ENCODE data around the gene USP30. TPM values are rescaled to one million over a fixed set of nuclear protein-coding genes. Genes with fewer than 3 reads are reported as not detected.

USP30 gene
- total RNA-seq, 1 experiment from 2014 or later, result 6.9 TPM

DNA sequence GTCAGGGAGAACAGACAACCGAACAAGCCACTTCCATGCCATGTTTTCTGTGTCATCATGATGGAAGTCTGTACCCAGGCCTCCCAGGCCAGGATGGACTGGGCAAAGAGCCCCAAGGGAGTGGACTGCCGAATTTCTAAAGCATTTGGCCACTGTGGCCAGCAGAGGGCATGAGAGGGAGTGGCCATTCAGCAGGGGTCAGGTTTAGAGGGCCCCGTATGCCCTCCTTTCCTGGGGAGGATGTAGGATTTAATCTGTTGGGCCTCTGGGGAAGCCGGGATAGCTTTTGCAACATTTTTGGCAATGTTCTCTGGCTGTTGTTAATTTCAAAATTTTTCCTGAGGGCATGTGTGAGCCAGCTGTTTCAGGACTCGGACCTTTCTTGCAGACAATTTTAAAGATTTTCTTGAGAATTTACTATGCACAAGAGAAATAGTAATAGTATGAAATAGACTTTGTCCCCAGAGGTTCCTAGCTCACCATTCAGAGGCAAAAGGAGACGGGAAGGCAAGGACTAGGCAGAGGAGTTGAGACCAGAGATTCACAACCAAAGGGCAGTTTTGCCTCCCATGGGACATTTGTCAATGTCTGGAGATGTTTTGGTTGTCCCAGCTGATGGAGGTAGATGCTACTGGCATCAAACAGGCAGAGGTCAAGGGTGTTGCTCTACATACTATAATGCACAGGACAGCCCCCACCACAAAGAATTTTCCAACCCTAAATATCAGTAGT is 82.0 kb downstream of the USP30 start:
- peaks cover 16% of the 10 kb centered on the region for H3K9me3 Mint-ChIP-seq
- DNase-seq (ENCODE audit: low spot score), result peak; percentile 75
- ChIA-PET POLR2A (interaction anchor here (0.8 kb wide), 1 partner anchor 21 kb away, joined by 3 read pairs; no protein-coding TSS in a partner anchor), CTCF (interaction anchor here (0.7 to 2.4 kb wide), 13 partner anchors 10 to 294 kb away, joined by 3 to 10 read pairs (median 4); partner anchors contain the start of gene ACACB)
- H3K27ac Mint-ChIP-seq, result no peak overlapping the region
- TF ChIP-seq RELA (CRISPR knock-in tag; IDR thresholded peaks at IDR 0.05; ENCODE audit: borderline replicate concordance), result no peak
- no peak for TF ChIP-seq ZNF317 (CRISPR knock-in tag; IDR thresholded peaks at IDR 0.05; ENCODE audit: borderline replicate concordance, low read depth)
- no peak for TF ChIP-seq PRRX2 (CRISPR knock-in tag; IDR thresholded peaks at IDR 0.05)
- TF ChIP-seq, protein P1, sequence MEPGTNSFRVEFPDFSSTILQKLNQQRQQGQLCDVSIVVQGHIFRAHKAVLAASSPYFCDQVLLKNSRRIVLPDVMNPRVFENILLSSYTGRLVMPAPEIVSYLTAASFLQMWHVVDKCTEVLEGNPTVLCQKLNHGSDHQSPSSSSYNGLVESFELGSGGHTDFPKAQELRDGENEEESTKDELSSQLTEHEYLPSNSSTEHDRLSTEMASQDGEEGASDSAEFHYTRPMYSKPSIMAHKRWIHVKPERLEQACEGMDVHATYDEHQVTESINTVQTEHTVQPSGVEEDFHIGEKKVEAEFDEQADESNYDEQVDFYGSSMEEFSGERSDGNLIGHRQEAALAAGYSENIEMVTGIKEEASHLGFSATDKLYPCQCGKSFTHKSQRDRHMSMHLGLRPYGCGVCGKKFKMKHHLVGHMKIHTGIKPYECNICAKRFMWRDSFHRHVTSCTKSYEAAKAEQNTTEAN (CRISPR knock-in tag; IDR thresholded peaks at IDR 0.05), result no peak
- TF ChIP-seq, protein P2, sequence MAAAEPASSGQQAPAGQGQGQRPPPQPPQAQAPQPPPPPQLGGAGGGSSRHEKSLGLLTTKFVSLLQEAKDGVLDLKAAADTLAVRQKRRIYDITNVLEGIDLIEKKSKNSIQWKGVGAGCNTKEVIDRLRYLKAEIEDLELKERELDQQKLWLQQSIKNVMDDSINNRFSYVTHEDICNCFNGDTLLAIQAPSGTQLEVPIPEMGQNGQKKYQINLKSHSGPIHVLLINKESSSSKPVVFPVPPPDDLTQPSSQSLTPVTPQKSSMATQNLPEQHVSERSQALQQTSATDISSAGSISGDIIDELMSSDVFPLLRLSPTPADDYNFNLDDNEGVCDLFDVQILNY (CRISPR knock-in tag; IDR thresholded peaks at IDR 0.05), result no peak
- no peak for TF ChIP-seq ATF1 (CRISPR knock-in tag; IDR thresholded peaks at IDR 0.05)
- TF ChIP-seq FOXP1 (CRISPR knock-in tag; IDR thresholded peaks at IDR 0.05; ENCODE audit: borderline replicate concordance), result no peak
- TF ChIP-seq, protein P3, sequence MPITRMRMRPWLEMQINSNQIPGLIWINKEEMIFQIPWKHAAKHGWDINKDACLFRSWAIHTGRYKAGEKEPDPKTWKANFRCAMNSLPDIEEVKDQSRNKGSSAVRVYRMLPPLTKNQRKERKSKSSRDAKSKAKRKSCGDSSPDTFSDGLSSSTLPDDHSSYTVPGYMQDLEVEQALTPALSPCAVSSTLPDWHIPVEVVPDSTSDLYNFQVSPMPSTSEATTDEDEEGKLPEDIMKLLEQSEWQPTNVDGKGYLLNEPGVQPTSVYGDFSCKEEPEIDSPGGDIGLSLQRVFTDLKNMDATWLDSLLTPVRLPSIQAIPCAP (CRISPR knock-in tag; IDR thresholded peaks at IDR 0.05), result no peak
- no peak for TF ChIP-seq ZNF263 (CRISPR knock-in tag; IDR thresholded peaks at IDR 0.05; ENCODE audit: low read depth)
- TF ChIP-seq CBFB (CRISPR knock-in tag; IDR thresholded peaks at IDR 0.05; ENCODE audit: low read depth), result no peak
- TF ChIP-seq NR1H2 (CRISPR knock-in tag; IDR thresholded peaks at IDR 0.05), result no peak
- TF ChIP-seq ZNF232 (CRISPR knock-in tag; IDR thresholded peaks at IDR 0.05), result no peak
- no peak for TF ChIP-seq ZNF423 (CRISPR knock-in tag; IDR thresholded peaks at IDR 0.05)
- TF ChIP-seq SMAD4 (CRISPR knock-in tag; IDR thresholded peaks at IDR 0.05), result no peak
- no peak for TF ChIP-seq IRF2 (CRISPR knock-in tag; IDR thresholded peaks at IDR 0.05; ENCODE audit: borderline replicate concordance, low read depth)
- no peak for TF ChIP-seq SOX15 (CRISPR knock-in tag; IDR thresholded peaks at IDR 0.05)
- no peak for TF ChIP-seq TEAD1 (CRISPR knock-in tag; IDR thresholded peaks at IDR 0.05)
- no peak for TF ChIP-seq RORB (CRISPR knock-in tag; IDR thresholded peaks at IDR 0.05)
- TF ChIP-seq, protein P4, sequence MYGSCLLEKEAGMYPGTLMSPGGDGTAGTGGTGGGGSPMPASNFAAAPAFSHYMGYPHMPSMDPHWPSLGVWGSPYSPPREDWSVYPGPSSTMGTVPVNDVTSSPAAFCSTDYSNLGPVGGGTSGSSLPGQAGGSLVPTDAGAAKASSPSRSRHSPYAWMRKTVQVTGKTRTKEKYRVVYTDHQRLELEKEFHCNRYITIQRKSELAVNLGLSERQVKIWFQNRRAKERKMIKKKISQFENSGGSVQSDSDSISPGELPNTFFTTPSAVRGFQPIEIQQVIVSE (CRISPR knock-in tag; IDR thresholded peaks at IDR 0.05; ENCODE audit: borderline replicate concordance), result no peak
- peak; percentile 93 for ATAC-seq
- H3K36me3 Mint-ChIP-seq, result no peaks in the 10 kb centered on the region
- no peak overlapping the region for H3K4me3 Mint-ChIP-seq
- H3K4me1 Mint-ChIP-seq, result peaks cover 2% of the 10 kb centered on the region; the same call in 1 of the 2 replicates
- H3K27me3 Mint-ChIP-seq (ENCODE audit: low read depth), result no peaks in the 10 kb centered on the region; the same call in 1 of the 2 replicates

DNA sequence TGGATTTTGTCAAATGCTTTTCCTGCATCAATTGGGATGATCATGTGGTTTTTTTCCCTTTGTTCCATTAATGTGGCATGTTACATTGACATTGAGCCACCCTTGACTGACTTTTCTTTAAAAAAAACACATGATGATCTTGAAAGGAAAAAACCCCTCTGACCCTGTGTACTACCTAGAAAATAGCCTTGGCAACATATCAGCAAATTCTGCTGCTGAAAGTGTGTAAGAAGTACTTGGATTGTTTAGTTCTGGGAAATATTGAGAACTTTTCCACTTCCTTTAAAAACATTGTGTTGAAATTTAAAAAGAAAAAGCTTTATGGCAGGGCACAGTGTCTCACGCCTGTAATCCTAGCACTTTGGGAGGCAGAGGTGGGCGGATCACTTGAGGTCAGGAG is 84.7 kb downstream of the USP30 start:
- POLR2A ChIA-PET, result no interaction called here
- Mint-ChIP-seq H3K9me3 (peaks cover 16% of the 10 kb centered on the region), H3K27me3 (ENCODE audit: low read depth) (no peaks in the 10 kb centered on the region; the same call in 1 of the 2 replicates), H3K36me3 (no peaks in the 10 kb centered on the region), H3K4me3 (no peak overlapping the region), H3K27ac (no peak overlapping the region), H3K4me1 (no peaks in the 10 kb centered on the region)
- ATAC-seq, result no peak
- CTCF ChIA-PET, result interaction anchor here (3.4 kb wide), 1 partner anchor 25 kb away, joined by 13 read pairs; no protein-coding TSS in a partner anchor
- no peak for DNase-seq (ENCODE audit: low spot score)
- TF ChIP-seq JUN (CRISPR knock-in tag; IDR thresholded peaks at IDR 0.05), result no peak
- no peak for TF ChIP-seq SOX15 (CRISPR knock-in tag; IDR thresholded peaks at IDR 0.05)
- TF ChIP-seq, protein P5, sequence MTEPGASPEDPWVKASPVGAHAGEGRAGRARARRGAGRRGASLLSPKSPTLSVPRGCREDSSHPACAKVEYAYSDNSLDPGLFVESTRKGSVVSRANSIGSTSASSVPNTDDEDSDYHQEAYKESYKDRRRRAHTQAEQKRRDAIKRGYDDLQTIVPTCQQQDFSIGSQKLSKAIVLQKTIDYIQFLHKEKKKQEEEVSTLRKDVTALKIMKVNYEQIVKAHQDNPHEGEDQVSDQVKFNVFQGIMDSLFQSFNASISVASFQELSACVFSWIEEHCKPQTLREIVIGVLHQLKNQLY (CRISPR knock-in tag; IDR thresholded peaks at IDR 0.05), result no peak
- TF ChIP-seq, protein P6, sequence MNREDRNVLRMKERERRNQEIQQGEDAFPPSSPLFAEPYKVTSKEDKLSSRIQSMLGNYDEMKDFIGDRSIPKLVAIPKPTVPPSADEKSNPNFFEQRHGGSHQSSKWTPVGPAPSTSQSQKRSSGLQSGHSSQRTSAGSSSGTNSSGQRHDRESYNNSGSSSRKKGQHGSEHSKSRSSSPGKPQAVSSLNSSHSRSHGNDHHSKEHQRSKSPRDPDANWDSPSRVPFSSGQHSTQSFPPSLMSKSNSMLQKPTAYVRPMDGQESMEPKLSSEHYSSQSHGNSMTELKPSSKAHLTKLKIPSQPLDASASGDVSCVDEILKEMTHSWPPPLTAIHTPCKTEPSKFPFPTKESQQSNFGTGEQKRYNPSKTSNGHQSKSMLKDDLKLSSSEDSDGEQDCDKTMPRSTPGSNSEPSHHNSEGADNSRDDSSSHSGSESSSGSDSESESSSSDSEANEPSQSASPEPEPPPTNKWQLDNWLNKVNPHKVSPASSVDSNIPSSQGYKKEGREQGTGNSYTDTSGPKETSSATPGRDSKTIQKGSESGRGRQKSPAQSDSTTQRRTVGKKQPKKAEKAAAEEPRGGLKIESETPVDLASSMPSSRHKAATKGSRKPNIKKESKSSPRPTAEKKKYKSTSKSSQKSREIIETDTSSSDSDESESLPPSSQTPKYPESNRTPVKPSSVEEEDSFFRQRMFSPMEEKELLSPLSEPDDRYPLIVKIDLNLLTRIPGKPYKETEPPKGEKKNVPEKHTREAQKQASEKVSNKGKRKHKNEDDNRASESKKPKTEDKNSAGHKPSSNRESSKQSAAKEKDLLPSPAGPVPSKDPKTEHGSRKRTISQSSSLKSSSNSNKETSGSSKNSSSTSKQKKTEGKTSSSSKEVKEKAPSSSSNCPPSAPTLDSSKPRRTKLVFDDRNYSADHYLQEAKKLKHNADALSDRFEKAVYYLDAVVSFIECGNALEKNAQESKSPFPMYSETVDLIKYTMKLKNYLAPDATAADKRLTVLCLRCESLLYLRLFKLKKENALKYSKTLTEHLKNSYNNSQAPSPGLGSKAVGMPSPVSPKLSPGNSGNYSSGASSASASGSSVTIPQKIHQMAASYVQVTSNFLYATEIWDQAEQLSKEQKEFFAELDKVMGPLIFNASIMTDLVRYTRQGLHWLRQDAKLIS (CRISPR knock-in tag; IDR thresholded peaks at IDR 0.05; ENCODE audit: borderline replicate concordance), result no peak
- TF ChIP-seq ZNF396 (CRISPR knock-in tag; IDR thresholded peaks at IDR 0.05; ENCODE audit: borderline replicate concordance), result no peak
- no peak for TF ChIP-seq ZNF671 (CRISPR knock-in tag; IDR thresholded peaks at IDR 0.05)
- TF ChIP-seq, protein P7, sequence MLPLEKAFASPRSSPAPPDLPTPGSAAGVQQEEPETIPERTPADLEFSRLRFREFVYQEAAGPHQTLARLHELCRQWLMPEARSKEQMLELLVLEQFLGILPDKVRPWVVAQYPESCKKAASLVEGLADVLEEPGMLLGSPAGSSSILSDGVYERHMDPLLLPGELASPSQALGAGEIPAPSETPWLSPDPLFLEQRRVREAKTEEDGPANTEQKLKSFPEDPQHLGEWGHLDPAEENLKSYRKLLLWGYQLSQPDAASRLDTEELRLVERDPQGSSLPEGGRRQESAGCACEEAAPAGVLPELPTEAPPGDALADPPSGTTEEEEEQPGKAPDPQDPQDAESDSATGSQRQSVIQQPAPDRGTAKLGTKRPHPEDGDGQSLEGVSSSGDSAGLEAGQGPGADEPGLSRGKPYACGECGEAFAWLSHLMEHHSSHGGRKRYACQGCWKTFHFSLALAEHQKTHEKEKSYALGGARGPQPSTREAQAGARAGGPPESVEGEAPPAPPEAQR (CRISPR knock-in tag; IDR thresholded peaks at IDR 0.05), result no peak
- no peak for TF ChIP-seq CREM (CRISPR knock-in tag; IDR thresholded peaks at IDR 0.05)
- no peak for TF ChIP-seq FOXP1 (CRISPR knock-in tag; IDR thresholded peaks at IDR 0.05; ENCODE audit: borderline replicate concordance)

All from WTC11 (cell line).